Caki2 (cell line): Measurements from ENCODE around the gene PDZD2. TPM values are rescaled to one million over a fixed set of nuclear protein-coding genes. Genes with fewer than 3 reads are reported as not detected.

Experiments used
- DNase-seq: peaks from one replicate; pipeline ENCODE4 v3.0.0-alpha.2; 2015; ENCODE audit warnings: low read depth
- in situ Hi-C: cut with HindIII; loops from 2 replicates; pipeline ENCODE4 v1.10.0; 2016; ENCODE audit warnings: low sequenced_read_pairs, low pct_unique_long_range_greater_than_20kb, mixed read lengths
- total RNA-seq: library from RNA; depleted of rRNA; stranded (reverse); fragments of >200 nt; shearing (Covaris generic); gene quantifications from 2 replicates; pipeline ENCODE4 v1.2.3, GENCODE V29; 2014; ENCODE audit warnings: low replicate concordance

PDZD2 gene
- total RNA-seq, 1 experiment from 2014 or later = 0.17 TPM

DNA sequence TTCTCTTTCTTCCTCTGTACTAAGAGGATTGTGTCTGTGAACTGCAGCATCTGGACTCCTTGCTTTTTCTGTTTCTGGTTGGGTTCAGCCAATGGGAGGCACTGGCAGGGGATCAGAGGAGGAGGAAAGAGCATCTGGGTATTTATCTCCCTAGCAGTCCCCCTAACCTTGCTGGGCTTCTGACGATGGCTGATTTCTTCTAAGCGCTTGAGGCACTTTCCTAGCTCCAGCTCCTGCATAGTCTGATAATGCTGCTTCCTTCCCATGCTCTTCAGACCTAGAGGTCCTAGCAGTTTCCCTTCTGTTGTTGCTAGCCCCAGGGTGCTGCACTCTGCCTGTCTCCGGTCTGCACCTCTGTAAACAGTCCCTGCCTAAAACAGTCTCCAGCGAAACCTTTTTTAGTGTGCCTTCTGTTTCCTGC is 225.1 kb downstream of the PDZD2 start:
- in situ Hi-C loops = no loop called here
- no peak for DNase-seq

DNA sequence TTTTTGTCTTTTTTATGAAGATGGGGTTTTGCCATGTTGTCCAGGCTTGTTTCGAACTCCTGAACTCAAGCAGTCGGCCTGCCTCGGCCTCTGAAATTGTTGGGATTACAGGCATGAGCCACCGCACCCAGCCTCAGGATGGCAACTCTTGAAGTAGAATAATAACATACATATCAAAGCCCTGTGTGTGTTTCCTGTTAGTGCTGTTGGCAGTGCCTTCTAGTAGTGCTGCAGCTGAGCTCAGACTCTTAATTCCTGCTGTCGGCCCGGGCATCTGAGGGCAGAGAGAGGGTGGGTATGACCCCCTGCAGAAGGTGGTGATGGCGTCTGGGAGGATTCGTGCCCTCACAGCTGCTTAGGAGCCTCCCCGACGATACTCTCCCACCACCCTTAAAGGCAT is 227.2 kb downstream of the PDZD2 start:
- DNase-seq = no peak
- in situ Hi-C loops = no loop called here

DNA sequence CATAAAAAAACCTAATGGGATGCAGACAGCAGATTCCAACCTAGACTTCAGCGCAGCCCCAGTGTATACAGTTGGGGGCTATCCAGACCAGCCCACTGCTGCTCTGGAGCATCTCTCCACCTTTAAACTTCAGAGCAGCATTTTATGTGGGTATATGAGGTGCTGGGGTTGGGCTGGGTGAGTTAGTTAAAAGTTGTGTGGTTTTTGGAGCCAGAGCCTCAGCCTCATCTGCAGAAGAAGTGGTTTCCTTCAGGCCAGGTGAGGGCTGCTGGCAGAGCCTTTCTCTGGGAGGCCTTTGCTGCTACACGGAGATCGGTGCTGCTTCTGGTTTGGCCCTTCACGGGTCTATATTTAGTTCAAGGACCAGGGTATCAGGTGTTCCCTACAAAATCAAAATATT is 228.3 kb downstream of the PDZD2 start:
- in situ Hi-C loops = no loop called here
- no peak for DNase-seq

DNA sequence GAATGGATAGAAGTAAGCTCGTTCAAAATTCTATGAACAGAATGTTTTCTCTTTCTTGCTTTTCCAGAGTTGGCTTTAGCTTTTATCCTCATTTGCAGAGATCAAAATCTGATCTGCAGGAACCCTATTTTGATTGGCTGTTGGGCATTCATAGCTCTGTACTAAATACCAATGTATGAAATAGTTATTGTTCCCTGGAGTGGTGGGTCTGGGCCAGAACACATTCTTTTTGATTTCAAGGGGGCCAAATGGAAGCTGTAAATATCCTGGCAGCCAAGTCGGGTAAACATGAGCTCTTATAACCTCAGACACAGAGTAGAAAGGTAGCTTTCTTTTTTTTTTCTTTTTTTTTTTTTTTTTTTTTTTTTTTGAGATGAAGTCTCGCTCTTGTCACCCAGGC is 241.5 kb downstream of the PDZD2 start:
- no peak for DNase-seq
- in situ Hi-C loops = no loop called here

DNA sequence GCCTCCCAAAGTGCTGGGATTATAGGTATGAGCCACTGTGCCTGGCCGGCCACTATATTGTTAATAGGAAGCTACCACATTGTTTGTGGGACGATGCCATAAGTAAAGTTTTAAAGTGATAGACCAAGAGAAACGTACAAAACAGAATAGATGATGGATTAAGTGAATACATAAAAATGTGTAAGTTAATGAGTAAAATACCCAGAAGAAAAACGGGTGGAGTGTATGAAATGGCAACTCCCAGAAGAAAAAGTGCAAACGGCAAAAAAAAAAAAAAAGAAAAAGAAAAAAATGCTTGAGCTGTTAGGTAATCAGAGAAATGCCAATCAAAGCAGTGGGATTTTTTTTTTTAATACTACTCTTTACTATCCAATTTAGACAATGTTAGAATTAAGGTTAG is 246.0 kb downstream of the PDZD2 start:
- in situ Hi-C loops = no loop called here
- peak; percentile 2 for DNase-seq

DNA sequence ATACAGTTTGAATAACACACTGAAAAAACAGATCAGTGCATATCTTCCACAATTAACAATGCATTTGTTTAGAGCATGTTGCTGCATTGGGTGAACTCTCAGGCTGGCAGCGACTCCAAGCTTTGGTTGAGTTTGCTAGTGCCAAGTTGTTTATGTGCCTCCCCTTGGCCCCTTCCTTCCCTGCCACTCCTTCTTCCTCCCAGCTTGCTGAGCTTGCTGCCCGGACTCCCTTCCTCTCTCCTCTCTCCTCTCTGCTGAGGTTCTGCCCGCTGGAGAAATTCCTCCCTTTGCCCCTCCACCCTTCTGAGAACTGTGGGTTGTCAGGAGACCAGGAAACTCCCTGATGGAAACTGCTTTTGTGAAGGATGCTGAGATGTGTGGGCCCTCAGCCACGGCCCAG is 247.3 kb downstream of the PDZD2 start:
- no peak for DNase-seq
- in situ Hi-C loops = no loop called here

DNA sequence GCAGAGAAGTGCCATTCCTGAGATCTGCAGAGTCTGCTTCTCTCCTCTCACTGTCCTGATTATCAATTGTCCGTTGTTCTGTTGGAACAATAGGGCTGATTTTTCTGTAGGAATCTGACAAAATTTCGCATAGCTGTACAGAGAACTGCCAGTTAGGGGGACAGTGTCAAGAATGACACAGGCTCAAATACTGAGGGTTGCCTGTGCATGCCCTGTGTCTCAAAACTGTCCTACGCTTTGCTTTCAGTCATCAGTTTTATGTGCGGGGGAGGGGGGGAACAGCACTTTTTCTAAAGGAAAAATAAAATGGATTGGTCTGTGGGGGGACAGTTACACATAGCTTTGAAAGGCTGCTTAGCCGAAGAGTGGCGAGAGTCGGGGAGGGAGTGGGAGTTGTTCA is 248.6 kb downstream of the PDZD2 start:
- in situ Hi-C loops = no loop called here
- no peak for DNase-seq

DNA sequence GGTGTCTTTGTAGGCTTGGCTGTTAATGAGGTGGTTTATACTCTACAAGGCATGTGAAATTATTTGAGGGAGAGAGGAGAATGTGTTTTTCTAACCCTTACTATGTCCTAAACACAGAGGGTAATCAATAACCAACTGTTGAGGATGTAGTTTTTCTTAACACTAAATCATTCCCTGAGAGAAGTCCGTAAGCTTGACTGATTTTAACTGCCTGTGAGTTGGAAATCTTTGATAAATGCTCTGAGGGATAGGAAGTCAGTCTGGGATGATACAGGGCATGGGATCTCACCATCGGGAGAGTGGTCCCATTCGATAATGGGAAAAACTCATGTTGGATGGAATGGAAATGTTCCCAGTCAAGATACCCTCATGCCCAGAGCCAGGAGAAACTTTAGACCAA is 249.6 kb downstream of the PDZD2 start:
- DNase-seq = peak; percentile 30
- in situ Hi-C loops = no loop called here

DNA sequence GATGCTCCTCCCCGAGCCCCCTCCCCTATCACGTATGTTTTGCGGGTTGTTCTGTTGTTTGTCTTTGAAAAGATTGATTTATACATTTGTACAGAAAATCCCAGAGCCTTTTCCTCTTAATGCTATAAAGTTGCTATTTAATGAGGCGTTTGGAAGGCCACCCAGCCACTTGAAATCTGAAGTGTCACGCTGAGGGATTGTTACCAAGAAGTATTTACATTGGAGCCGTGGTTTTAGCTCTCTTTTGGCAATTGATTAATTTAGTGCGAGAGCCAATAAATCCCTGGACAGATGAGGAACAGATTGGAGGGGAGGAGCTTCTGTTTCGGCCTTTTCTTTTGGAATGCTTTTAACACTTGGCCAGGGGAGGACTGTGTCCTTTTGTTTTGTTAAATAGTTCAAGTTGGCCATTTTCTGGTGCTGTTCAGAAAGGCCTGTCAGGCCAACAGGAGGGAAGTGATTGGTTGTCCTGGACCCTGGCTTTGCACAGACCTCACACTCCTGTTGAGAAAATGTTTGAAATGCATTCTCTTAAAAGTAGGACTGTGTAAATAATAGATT is 250.2 kb downstream of the PDZD2 start:
- in situ Hi-C loops = no loop called here
- peak; percentile 13 for DNase-seq

DNA sequence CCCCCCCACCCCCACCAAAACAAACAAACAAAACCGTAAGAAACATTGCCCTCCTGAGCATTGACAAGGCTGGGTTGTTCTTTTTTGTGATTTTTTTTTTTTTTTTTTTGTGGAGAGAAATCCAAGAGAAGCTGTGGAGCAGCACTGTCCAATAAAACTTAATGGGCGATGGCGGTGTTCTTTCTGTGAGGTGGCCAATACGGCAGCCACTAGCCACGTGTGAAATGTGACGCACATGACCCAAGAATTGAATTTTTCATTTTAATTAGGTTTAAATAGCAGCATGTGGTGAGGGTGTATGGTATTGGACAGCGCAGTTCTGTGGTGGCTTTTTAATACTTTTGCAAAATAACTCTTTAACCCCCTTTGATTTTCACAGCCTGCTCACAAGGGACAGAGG is 251.1 kb downstream of the PDZD2 start:
- in situ Hi-C loops = no loop called here
- no peak for DNase-seq

DNA sequence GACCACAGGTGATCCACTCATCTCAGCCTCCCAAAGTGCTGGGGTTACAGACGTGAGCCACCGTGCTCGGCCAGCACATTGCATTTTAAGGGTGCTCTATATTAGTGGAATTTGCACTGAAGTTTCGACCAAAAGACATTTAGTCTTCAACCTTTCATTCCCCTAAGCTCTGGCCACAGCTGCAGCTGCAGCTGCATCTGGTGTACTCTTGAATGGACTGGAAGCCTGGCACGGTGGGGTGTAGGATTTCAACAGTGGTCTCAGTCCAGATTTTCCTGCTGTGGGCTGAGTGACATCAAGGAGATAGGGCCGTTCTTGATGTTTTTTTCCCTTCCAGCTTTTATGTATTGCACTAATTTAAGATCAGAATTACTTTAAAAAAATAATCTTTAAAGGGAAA is 255.2 kb downstream of the PDZD2 start:
- in situ Hi-C loops = no loop called here
- DNase-seq = no peak

DNA sequence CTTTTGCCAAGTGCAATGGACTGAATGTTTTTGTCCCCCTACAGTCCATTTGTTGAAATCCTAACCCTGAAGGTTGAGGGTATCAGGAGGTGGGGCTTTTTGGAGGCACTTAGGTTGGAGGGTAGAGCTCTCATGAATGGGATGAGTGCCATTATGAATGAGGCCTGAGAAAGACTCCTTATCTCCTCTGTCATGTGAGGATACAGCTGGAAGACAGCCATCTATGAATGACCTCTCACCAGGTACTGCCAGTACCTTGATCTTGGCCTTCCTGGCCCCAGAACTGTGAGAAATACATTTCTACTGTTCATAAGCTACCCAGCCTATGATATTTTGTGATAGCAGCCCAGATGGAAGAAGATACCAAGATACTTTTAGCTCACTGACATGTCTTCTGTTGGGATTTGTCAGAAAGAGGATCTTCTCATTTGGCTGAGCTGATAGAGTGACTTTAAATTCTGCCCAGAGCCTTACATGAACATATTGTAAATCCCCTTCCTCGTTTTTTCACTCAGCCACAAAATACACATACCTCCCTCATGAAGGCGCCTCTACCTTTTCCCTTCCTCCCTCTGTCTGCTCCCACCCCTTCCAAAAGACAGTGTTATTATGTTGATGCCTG is 256.4 kb downstream of the PDZD2 start:
- in situ Hi-C loops = no loop called here
- no peak for DNase-seq

DNA sequence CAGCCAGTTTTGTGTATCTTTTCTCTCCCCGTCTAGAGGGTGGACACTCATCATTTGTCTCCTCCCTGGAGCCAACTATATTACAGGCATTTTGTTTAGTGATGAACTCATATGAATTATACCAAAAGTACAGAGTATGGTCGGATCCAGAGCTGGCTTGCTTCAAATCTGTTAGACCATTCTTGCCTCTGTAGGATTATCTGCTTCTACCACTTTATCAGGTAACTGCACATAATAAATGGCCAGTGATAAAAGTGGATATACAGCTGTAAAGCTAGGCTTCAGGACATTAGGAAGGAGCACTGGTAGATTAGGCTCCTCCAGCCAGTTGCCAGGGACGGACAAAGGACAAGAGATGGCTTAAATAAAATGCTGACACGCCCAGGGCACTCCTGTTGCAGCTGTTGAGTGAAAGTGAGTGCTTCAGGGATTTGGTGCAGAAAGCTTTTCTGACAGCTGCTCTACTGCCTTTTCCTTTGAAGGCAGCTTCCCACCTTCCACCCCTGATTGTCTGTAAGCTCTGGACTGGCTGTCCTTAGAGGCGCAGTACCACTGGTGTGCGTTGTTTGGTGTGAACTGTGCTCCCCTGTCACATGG is 259.2 kb downstream of the PDZD2 start:
- in situ Hi-C loops = no loop called here
- no peak for DNase-seq

DNA sequence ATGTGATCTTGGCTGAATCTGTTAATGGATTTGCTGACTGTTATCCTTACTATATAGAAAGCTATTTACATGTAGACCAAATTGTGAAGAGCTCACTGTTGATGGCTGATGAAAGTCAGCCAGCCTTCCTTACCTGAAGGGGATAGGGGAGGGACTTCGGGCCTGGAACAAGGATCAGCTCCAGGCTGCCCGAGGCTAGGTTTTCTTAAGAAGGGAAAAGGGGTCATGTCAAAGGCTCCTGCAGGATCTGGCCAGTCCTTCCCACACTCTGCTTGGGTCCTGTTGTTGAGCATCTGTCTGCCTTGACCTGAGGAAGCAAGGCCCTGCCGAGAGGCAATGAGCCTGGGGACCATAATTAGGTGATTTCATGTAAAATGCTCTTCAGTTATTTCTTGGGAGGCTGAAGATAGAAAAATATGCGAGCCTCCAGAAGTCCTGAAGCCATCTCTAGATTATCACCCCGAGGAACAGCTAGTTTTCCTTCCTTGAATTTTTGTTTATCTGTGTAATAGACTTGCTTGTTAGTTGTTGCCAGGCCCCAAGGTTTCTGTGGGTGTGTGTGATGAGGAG is 261.4 kb downstream of the PDZD2 start:
- DNase-seq = no peak
- in situ Hi-C loops = no loop called here

DNA sequence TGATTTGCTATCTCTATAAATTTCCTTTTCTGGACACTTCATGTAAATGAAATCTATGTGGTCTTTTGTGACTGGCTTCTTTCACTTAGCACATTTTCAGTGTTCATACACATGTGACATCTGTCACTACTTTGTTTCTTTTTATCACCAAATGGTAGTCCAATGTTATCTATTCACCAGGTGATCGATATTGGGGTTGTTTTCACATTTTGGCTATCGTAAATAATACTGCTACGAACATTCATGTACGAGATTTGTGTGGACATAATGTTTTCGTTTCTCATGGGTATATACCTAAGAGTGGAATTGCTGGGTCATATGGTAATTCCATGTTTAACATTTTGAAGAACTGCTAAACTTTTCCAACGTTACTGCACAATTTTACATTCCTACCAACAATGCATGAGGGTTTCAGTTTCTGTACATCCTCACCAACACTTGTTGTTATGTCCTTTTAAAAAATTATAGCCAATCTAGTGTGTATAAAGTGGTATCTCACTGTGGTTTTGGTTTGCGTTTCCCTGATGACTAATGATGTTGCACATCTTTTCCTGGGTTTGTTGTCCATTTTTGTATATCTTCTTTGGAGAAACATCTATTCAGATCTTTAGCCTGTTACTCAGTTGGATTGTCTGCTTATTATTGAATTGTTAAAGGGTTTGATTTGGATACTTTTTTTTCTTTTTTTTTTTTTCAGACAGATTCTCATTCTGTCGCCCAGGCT is 263.0 kb downstream of the PDZD2 start:
- no peak for DNase-seq
- in situ Hi-C loops = no loop called here

DNA sequence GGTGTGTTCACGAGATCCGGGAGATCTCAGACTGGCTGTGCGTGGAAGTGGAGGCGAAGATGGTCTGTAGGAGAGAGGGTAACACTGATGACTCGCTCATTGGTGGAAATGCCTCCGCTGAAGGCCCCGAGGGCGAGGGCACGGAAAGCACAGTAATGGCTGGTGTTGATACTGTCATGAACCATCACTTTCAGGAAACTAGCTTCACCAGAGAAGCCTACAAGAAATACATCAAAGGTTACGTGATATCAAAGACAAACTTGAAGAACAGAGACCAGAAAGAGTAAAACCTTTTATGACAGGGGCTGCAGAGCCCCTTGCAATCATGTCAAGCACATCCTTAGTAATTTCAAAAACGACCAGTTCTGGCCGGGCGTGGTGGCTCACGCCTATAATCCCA is 269.5 kb downstream of the PDZD2 start:
- in situ Hi-C loops = no loop called here
- no peak for DNase-seq

DNA sequence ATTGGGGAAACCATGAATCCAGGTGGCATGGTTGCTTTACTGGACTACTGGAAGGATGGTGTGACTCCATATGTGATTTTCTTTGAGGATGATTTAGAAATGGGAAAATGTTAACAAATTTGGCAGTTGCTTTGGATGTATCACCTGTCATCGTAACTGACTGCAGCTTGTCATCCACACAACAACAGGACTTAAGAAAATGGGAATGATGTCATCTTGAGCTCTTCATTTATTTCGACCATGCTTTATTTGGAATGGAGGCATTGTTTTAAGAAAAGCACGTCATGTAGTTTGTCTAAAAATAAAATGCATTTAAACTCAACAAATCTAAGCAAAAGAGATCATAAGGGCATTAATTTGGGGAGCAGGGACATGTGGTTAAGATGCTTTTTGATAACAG is 270.1 kb downstream of the PDZD2 start:
- in situ Hi-C loops = no loop called here
- no peak for DNase-seq

DNA sequence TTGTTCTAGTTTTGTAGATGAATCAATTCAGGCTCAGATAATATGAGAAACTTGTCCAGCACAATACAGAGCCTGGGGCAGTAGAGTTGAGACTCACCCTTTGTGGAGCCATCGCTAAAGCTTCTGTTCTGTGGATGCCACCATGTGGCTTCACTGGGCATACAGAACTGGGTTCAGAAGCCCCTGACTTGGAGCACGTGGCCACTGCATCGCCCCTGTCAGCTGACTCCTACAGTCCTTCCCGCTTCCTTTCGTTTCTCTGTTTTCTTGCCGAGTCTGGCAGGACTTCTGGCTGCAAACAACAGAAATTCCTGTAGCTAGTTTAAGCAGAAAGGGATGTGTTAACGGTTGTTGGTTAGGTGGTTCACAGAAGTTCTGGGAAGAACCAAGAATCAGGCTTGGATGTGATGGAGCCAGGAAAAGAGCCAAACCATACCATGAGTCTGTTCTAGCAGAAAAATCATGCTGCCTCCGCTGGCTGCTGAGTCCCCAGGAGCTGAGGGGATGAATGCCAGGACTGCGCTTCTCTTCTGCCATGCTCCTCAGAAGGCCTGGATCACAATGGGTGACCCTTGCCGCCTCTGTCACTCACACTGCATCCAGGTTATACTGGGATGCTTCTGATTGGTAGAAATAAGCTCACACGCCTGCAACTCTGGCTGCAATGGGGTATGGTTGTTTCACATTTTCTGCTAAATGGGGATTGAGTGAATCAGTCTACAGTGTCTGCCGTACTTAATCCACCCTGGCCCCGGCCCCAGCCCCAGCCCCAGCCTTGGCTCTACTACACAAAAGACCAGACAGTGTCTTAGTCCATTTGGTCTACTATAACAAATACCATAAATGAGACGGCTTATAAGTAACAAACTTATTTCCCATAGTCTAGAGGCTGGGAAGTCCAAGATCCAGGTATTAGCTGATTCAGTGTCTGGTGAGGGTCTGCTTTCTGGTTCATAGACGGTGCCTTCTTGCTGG is 272.6 kb downstream of the PDZD2 start:
- in situ Hi-C loops = no loop called here
- DNase-seq = no peak
